SK-N-SH treated with all-trans-retinoic acid at 6 μM for 48 hours (cell line): ENCODE data around the gene MTARC2.
A peak's percentile ranks its signal among the peaks of the same experiment; 100 is the strongest.

ENCODE experiments used
- ATAC-seq: fragments of 200-7000 bp; cut with Tn5 transposase; 3 replicates; pipeline ENCODE4 v1.9.1; 2020; ENCODE audit warnings: mild to moderate bottlenecking, moderate library complexity
- ARNTL ChIP-seq: fragments of 450-650 bp; formaldehyde crosslinking; IDR thresholded peaks from 2 replicates; pipeline ENCODE4 v1.5.0; 2020; ENCODE audit warnings: low read depth, mild to moderate bottlenecking, moderate library complexity, borderline replicate concordance
- BACH2 ChIP-seq: fragments of 250-450 bp; sonication (Bioruptor Pico); IDR thresholded peaks from 2 replicates; pipeline ENCODE4 v1.9.0; 2021; ENCODE audit warnings: mild to moderate bottlenecking, borderline replicate concordance
- CSDC2 ChIP-seq: fragments of 250-450 bp; sonication (Bioruptor Pico); IDR thresholded peaks from 2 replicates; pipeline ENCODE4 v1.5.0; 2020; ENCODE audit warnings: mild to moderate bottlenecking, moderate library complexity
- GLIS3 ChIP-seq: fragments of 250-450 bp; sonication (Bioruptor Pico); IDR thresholded peaks from 2 replicates; pipeline ENCODE4 v1.5.0; 2020; ENCODE audit warnings: mild to moderate bottlenecking, moderate library complexity
- ISL1 ChIP-seq: fragments of 250-450 bp; sonication (Bioruptor Pico); IDR thresholded peaks from 2 replicates; pipeline ENCODE4 v2.1.2; 2022; ENCODE audit warnings: mild to moderate bottlenecking, moderate library complexity
- OSR1 ChIP-seq: fragments of 250-450 bp; sonication (Bioruptor Pico); IDR thresholded peaks from 2 replicates; pipeline ENCODE4 v1.8.0; 2022; ENCODE audit warnings: moderate library complexity, mild to moderate bottlenecking, inconsistent platforms
- PPARA ChIP-seq: fragments of 250-450 bp; sonication (Bioruptor Pico); IDR thresholded peaks from 2 replicates; pipeline ENCODE4 v1.5.0; 2020; ENCODE audit warnings: mild to moderate bottlenecking, borderline replicate concordance
- RARB ChIP-seq: fragments of 250-450 bp; sonication (Bioruptor Pico); IDR thresholded peaks from 2 replicates; pipeline ENCODE4 v1.8.0; 2021; ENCODE audit warnings: mild to moderate bottlenecking, moderate library complexity
- SNAI2 ChIP-seq: fragments of 250-450 bp; sonication (Bioruptor Pico); IDR thresholded peaks from 2 replicates; pipeline ENCODE4 v1.5.0; 2020; ENCODE audit warnings: mild to moderate bottlenecking, moderate library complexity
- TOX ChIP-seq: fragments of 250-450 bp; sonication (Bioruptor Pico); IDR thresholded peaks from 2 replicates; pipeline ENCODE4 v1.8.0; 2021; ENCODE audit warnings: mild to moderate bottlenecking, moderate library complexity, borderline replicate concordance
- ZC3H10 ChIP-seq: fragments of 250-450 bp; sonication (Bioruptor Pico); IDR thresholded peaks from 2 replicates; pipeline ENCODE4 v1.5.1; 2021; ENCODE audit warnings: mild to moderate bottlenecking, moderate library complexity
- ZFP30 ChIP-seq: fragments of 450-650 bp; formaldehyde crosslinking; IDR thresholded peaks from 2 replicates; pipeline ENCODE4 v1.5.0; 2022; ENCODE audit warnings: mild to moderate bottlenecking, moderate library complexity
- ZNF565 ChIP-seq: fragments of 450-650 bp; formaldehyde crosslinking; conservative IDR thresholded peaks from 2 replicates; pipeline ENCODE4 v1.5.0; 2020; ENCODE audit warnings: low read depth, mild to moderate bottlenecking, moderate library complexity
- ZNF70 ChIP-seq: fragments of 450-650 bp; formaldehyde crosslinking; IDR thresholded peaks from 2 replicates; pipeline ENCODE4 v1.5.0; 2020; ENCODE audit warnings: mild to moderate bottlenecking, moderate library complexity
- ZNF8 ChIP-seq: fragments of 450-650 bp; formaldehyde crosslinking; IDR thresholded peaks from 2 replicates; pipeline ENCODE4 v1.5.0; 2020; ENCODE audit warnings: mild to moderate bottlenecking, moderate library complexity
- TF ChIP-seq, protein P1 (sequence below): fragments of 250-450 bp; sonication (Bioruptor Pico); IDR thresholded peaks from 2 replicates; pipeline ENCODE4 v1.5.0; 2020; ENCODE audit warnings: mild to moderate bottlenecking, moderate library complexity
- TF ChIP-seq, protein P2 (sequence below): fragments of 250-450 bp; sonication (Bioruptor Pico); IDR thresholded peaks from 2 replicates; pipeline ENCODE4 v1.5.1; 2020; ENCODE audit warnings: low read depth, mild to moderate bottlenecking, moderate library complexity
- TF ChIP-seq, protein P3 (sequence below): fragments of 250-450 bp; sonication (Bioruptor Pico); IDR thresholded peaks from 2 replicates; pipeline ENCODE4 v1.5.1; 2021; ENCODE audit warnings: mild to moderate bottlenecking, moderate library complexity
- TF ChIP-seq, protein P4 (sequence below): fragments of 250-450 bp; sonication (Bioruptor Pico); IDR thresholded peaks from 2 replicates; pipeline ENCODE4 v1.8.0; 2021; ENCODE audit warnings: low read depth, mild to moderate bottlenecking, moderate library complexity, borderline replicate concordance

MTARC2 gene

DNA sequence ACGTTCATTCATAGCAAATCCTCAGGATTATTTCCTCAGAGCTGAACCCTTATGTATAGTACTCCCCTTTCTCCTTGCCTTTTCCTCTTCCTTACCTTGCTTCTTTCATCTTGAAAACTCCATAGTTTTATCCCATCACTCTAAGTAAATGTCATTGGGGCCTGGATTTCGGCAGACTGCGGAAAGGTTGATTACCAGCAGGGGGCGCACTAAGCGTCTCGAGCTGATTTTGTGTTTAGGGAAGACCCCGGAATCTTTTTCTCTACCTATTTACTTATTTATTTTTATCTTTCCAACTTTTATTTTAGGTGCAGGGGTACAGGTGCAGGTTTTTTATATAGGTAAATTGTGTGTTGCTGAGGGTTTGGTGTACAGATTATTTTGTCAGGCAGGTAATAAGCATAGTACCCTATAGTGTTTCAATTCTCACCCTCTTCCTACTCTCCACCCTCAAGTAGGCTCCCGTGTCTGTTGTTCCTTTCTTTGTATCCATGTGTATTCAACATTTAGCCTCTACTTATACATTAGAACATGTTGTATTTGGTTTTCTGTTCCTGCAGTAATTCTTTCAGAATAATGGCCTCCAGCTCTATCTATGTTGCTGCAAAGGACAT, 27.2 kb downstream of the MTARC2 start:
- ATAC-seq = peak; percentile 35; the same call in 2 of the 3 replicates
- TF ChIP-seq ZC3H10 (CRISPR knock-in tag) = no peak
- no peak for TF ChIP-seq ZNF565 (CRISPR knock-in tag)
- TF ChIP-seq, protein P1, sequence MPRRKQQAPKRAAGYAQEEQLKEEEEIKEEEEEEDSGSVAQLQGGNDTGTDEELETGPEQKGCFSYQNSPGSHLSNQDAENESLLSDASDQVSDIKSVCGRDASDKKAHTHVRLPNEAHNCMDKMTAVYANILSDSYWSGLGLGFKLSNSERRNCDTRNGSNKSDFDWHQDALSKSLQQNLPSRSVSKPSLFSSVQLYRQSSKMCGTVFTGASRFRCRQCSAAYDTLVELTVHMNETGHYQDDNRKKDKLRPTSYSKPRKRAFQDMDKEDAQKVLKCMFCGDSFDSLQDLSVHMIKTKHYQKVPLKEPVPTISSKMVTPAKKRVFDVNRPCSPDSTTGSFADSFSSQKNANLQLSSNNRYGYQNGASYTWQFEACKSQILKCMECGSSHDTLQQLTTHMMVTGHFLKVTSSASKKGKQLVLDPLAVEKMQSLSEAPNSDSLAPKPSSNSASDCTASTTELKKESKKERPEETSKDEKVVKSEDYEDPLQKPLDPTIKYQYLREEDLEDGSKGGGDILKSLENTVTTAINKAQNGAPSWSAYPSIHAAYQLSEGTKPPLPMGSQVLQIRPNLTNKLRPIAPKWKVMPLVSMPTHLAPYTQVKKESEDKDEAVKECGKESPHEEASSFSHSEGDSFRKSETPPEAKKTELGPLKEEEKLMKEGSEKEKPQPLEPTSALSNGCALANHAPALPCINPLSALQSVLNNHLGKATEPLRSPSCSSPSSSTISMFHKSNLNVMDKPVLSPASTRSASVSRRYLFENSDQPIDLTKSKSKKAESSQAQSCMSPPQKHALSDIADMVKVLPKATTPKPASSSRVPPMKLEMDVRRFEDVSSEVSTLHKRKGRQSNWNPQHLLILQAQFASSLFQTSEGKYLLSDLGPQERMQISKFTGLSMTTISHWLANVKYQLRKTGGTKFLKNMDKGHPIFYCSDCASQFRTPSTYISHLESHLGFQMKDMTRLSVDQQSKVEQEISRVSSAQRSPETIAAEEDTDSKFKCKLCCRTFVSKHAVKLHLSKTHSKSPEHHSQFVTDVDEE (CRISPR knock-in tag) = no peak
- no peak for TF ChIP-seq CSDC2 (CRISPR knock-in tag)
- TF ChIP-seq PPARA (CRISPR knock-in tag) = no peak
- no peak for TF ChIP-seq ZFP30 (CRISPR knock-in tag)
- no peak for TF ChIP-seq SNAI2 (CRISPR knock-in tag)

DNA sequence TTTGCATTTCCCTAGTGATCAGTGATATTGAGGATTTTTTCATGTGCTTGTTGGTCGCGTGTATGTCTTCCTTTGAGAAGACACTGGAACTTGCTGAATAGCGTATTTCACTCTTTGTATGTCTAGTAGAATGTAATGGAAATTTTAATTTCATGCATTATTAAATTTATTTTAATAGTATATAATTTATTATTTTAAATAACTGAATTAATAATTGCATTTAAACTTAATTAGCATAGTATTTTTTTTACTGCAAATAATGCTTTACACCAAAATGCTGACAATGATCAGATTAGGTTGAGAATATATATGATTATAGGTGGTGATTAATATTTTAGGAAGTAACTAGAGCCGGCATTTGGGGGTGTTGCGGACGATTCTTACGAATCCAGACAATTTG, 28.1 kb downstream of the MTARC2 start:
- ATAC-seq = no peak
- TF ChIP-seq ZC3H10 (CRISPR knock-in tag) = no peak
- TF ChIP-seq CSDC2 (CRISPR knock-in tag) = no peak
- TF ChIP-seq, protein P1 (CRISPR knock-in tag) = no peak
- no peak for TF ChIP-seq SNAI2 (CRISPR knock-in tag)
- TF ChIP-seq ISL1 (CRISPR knock-in tag) = no peak
- TF ChIP-seq GLIS3 = no peak
- no peak for TF ChIP-seq OSR1 (CRISPR knock-in tag)
- TF ChIP-seq ARNTL (CRISPR knock-in tag) = no peak
- TF ChIP-seq, protein P2, sequence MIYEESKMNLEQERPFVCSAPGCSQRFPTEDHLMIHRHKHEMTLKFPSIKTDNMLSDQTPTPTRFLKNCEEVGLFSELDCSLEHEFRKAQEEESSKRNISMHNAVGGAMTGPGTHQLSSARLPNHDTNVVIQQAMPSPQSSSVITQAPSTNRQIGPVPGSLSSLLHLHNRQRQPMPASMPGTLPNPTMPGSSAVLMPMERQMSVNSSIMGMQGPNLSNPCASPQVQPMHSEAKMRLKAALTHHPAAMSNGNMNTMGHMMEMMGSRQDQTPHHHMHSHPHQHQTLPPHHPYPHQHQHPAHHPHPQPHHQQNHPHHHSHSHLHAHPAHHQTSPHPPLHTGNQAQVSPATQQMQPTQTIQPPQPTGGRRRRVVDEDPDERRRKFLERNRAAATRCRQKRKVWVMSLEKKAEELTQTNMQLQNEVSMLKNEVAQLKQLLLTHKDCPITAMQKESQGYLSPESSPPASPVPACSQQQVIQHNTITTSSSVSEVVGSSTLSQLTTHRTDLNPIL (CRISPR knock-in tag) = no peak
- TF ChIP-seq BACH2 (CRISPR knock-in tag) = no peak
- no peak for TF ChIP-seq ZFP30 (CRISPR knock-in tag)
- TF ChIP-seq ZNF70 (CRISPR knock-in tag) = no peak

DNA sequence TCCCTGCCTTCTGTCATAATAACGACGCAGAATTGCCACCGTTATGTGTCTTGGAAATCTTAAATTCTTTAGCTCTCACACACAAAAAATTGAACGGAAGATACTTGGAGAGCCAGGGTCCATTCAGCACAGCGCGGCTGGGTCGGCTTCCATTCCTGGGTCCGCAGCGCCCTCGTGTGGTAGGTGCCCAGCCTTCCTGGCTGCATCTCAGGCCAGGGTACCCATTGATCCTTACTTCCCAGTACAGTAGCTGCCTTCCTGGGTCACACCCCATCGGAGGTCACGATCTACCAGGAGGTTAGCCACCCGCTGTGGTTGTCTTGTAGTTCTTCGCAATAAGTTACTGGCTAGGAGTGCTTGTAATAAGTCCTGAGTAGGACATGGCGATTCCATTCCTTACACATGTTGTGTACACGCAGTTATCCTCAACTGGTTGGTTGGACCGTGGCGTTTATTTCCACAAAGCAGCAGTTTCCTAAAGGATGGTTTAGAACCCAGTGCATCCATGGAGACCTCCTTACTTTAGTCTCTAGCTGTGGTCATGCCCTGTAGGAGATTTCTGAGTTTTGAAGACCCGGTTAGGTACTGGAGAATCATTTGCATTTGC, 28.7 kb downstream of the MTARC2 start:
- ATAC-seq = peak; percentile 100
- TF ChIP-seq CSDC2 (CRISPR knock-in tag) (no peak), PPARA (CRISPR knock-in tag) (no peak), ZNF70 (CRISPR knock-in tag) (no peak), RARB (CRISPR knock-in tag) (no peak), ZFP30 (CRISPR knock-in tag) (no peak), ZNF8 (CRISPR knock-in tag) (no peak), GLIS3 (no peak), ZC3H10 (CRISPR knock-in tag) (no peak), ISL1 (CRISPR knock-in tag) (no peak), ZNF565 (CRISPR knock-in tag) (no peak), TOX (no peak)
- TF ChIP-seq, protein P3, sequence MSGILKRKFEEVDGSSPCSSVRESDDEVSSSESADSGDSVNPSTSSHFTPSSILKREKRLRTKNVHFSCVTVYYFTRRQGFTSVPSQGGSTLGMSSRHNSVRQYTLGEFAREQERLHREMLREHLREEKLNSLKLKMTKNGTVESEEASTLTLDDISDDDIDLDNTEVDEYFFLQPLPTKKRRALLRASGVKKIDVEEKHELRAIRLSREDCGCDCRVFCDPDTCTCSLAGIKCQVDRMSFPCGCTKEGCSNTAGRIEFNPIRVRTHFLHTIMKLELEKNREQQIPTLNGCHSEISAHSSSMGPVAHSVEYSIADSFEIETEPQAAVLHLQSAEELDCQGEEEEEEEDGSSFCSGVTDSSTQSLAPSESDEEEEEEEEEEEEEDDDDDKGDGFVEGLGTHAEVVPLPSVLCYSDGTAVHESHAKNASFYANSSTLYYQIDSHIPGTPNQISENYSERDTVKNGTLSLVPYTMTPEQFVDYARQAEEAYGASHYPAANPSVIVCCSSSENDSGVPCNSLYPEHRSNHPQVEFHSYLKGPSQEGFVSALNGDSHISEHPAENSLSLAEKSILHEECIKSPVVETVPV (CRISPR knock-in tag) = no peak
- TF ChIP-seq, protein P4, sequence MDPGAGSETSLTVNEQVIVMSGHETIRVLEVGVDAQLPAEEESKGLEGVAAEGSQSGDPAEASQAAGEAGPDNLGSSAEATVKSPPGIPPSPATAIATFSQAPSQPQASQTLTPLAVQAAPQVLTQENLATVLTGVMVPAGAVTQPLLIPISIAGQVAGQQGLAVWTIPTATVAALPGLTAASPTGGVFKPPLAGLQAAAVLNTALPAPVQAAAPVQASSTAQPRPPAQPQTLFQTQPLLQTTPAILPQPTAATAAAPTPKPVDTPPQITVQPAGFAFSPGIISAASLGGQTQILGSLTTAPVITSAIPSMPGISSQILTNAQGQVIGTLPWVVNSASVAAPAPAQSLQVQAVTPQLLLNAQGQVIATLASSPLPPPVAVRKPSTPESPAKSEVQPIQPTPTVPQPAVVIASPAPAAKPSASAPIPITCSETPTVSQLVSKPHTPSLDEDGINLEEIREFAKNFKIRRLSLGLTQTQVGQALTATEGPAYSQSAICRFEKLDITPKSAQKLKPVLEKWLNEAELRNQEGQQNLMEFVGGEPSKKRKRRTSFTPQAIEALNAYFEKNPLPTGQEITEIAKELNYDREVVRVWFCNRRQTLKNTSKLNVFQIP (CRISPR knock-in tag) = no peak
